ENCODE measurements around the gene CC2D2A. TPM values are rescaled to one million over a fixed set of nuclear protein-coding genes. Genes with fewer than 3 reads are reported as not detected.

CC2D2A gene
- total RNA-seq, 3 donors from 2014 or later: 10.7 to 22.9 (median 14.9) TPM

GRCh38 chr4:15545371-15545770, 75.7 kb downstream of the CC2D2A start:
- Histone ChIP-seq H3K27ac (no peak overlapping the region), H3K4me1 (no peaks in the 10 kb centered on the region), H3K27me3 (no peaks in the 10 kb centered on the region), H3K36me3 (peaks cover 4% of the 10 kb centered on the region), H3K4me3 (no peak overlapping the region), H3K9me3 (no peaks in the 10 kb centered on the region)
- DNase-seq (ENCODE audit: low spot score in 2 of 2): no peak
- intact Hi-C loops (cut with DNase I; ENCODE audit: low total_unique reads): no loop called here
- TF ChIP-seq POLR2AphosphoS5 (IDR thresholded peaks at IDR 0.05) (no peak), POLR2A (IDR thresholded peaks at IDR 0.05) (no peak), CTCF (IDR thresholded peaks at IDR 0.05) (no peak)

GRCh38 chr4:15547392-15547791, 77.7 kb downstream of the CC2D2A start:
- no peaks in the 10 kb centered on the region for H3K9me3 ChIP-seq
- no peak overlapping the region for H3K4me3 ChIP-seq
- intact Hi-C loops (cut with DNase I; ENCODE audit: low total_unique reads): no loop called here
- H3K27me3 ChIP-seq: no peaks in the 10 kb centered on the region
- no peak for TF ChIP-seq POLR2AphosphoS5 (IDR thresholded peaks at IDR 0.05)
- TF ChIP-seq POLR2A (IDR thresholded peaks at IDR 0.05): no peak
- no peak for TF ChIP-seq CTCF (IDR thresholded peaks at IDR 0.05)
- H3K27ac ChIP-seq: no peak overlapping the region
- peaks cover 4% of the 10 kb centered on the region for H3K36me3 ChIP-seq
- H3K4me1 ChIP-seq: no peaks in the 10 kb centered on the region
- no peak for DNase-seq (ENCODE audit: low spot score in 2 of 2)

- no peak overlapping the region for H3K4me3 ChIP-seq
- TF ChIP-seq POLR2A (IDR thresholded peaks at IDR 0.05) (no peak), CTCF (IDR thresholded peaks at IDR 0.05) (no peak), POLR2AphosphoS5 (IDR thresholded peaks at IDR 0.05) (no peak)
- no peaks in the 10 kb centered on the region for H3K36me3 ChIP-seq
- no peak for DNase-seq (ENCODE audit: low spot score in 2 of 2)
- no peaks in the 10 kb centered on the region for H3K9me3 ChIP-seq
- no peaks in the 10 kb centered on the region for H3K4me1 ChIP-seq
- H3K27ac ChIP-seq: no peak overlapping the region
- intact Hi-C loops (cut with DNase I; ENCODE audit: low total_unique reads): no loop called here
- H3K27me3 ChIP-seq: no peaks in the 10 kb centered on the region
Measured at GRCh38 chr4:15550491-15550890, 80.8 kb downstream of the CC2D2A start.

GRCh38 chr4:15551740-15552446, 82.2 kb downstream of the CC2D2A start:
- TF ChIP-seq POLR2AphosphoS5 (IDR thresholded peaks at IDR 0.05) (no peak), CTCF (IDR thresholded peaks at IDR 0.05) (no peak), POLR2A (IDR thresholded peaks at IDR 0.05) (no peak)
- no peaks in the 10 kb centered on the region for H3K36me3 ChIP-seq

GRCh38 chr4:15552557-15553362, 83.1 kb downstream of the CC2D2A start:
- Histone ChIP-seq H3K9me3 (no peaks in the 10 kb centered on the region), H3K36me3 (no peaks in the 10 kb centered on the region), H3K27ac (no peak overlapping the region), H3K4me3 (no peak overlapping the region), H3K27me3 (no peaks in the 10 kb centered on the region), H3K4me1 (no peaks in the 10 kb centered on the region)
- intact Hi-C loops (cut with DNase I; ENCODE audit: low total_unique reads): no loop called here
- TF ChIP-seq CTCF (IDR thresholded peaks at IDR 0.05) (no peak), POLR2A (IDR thresholded peaks at IDR 0.05) (no peak), POLR2AphosphoS5 (IDR thresholded peaks at IDR 0.05) (no peak)
- DNase-seq (ENCODE audit: low spot score in 2 of 2): no peak

More at GRCh38 chr4:15551740-15552446, 82.2 kb downstream of the CC2D2A start:
- DNase-seq (ENCODE audit: low spot score in 2 of 2): no peak
- Histone ChIP-seq H3K9me3 (no peaks in the 10 kb centered on the region), H3K27me3 (no peaks in the 10 kb centered on the region), H3K4me3 (no peak overlapping the region), H3K27ac (no peak overlapping the region), H3K4me1 (no peaks in the 10 kb centered on the region)
- intact Hi-C loops (cut with DNase I; ENCODE audit: low total_unique reads): no loop called here
